Activated CD4-positive, alpha-beta T cell treated with anti-CD3 and anti-CD28 coated beads for 4 hours (primary cell): ENCODE measurements around the gene NOMO2.
"Not testable (repeated sequence)": the region's sequence is repeated elsewhere in the genome, so short reads cannot be mapped to it uniquely, and the experiment has no call there.

ENCODE experiments used
- DNase-seq, 2 donors: peaks; one replicate each; pipeline ENCODE4 v3.0.0-alpha.2; 2020

The NOMO2 gene

GRCh38 chr16:18521445-18522181 lies 40.3 kb downstream of the NOMO2 start:
- not testable (repeated sequence) for DNase-seq

GRCh38 chr16:18518536-18519283 lies 43.2 kb downstream of the NOMO2 start:
- not testable (repeated sequence) for DNase-seq

GRCh38 chr16:18498430-18498829 lies 63.5 kb downstream of the NOMO2 start:
- DNase-seq: not testable (repeated sequence)

GRCh38 chr16:18497032-18497431 lies 64.9 kb downstream of the NOMO2 start:
- DNase-seq: not testable (repeated sequence)

GRCh38 chr16:18492118-18492897 lies 69.6 kb downstream of the NOMO2 start:
- DNase-seq: not testable (repeated sequence)

GRCh38 chr16:18436025-18436424 lies 125.9 kb downstream of the NOMO2 start:
- not testable (repeated sequence) for DNase-seq

- DNase-seq: not testable (repeated sequence)
Observed at GRCh38 chr16:18415827-18416226, 146.1 kb downstream of the NOMO2 start.

GRCh38 chr16:18409532-18410293 lies 152.2 kb downstream of the NOMO2 start:
- not testable (repeated sequence) for DNase-seq

- not testable (repeated sequence) for DNase-seq
Observed at GRCh38 chr16:18401851-18402657, 159.8 kb downstream of the NOMO2 start.

- DNase-seq: peak in 1 of 2 donors; percentile 1
Observed at GRCh38 chr16:18401159-18401558, 160.7 kb downstream of the NOMO2 start.

- not testable (repeated sequence) for DNase-seq
Observed at GRCh38 chr16:18394363-18394762, 167.5 kb downstream of the NOMO2 start.

- not testable (repeated sequence) for DNase-seq
Observed at GRCh38 chr16:18387767-18388166, 174.1 kb downstream of the NOMO2 start.

GRCh38 chr16:18386517-18386916 lies 175.4 kb downstream of the NOMO2 start:
- DNase-seq: not testable (repeated sequence)

- DNase-seq: not testable (repeated sequence)
Observed at GRCh38 chr16:18385285-18385684, 176.6 kb downstream of the NOMO2 start.

GRCh38 chr16:18384869-18385268 lies 177.0 kb downstream of the NOMO2 start:
- not testable (repeated sequence) for DNase-seq

GRCh38 chr16:18384098-18384636 lies 177.7 kb downstream of the NOMO2 start:
- DNase-seq: not testable (repeated sequence)

GRCh38 chr16:18382696-18383095 lies 179.2 kb downstream of the NOMO2 start:
- DNase-seq: not testable (repeated sequence)
